GM12878 (cell line): Measurements from ENCODE around the gene SCRN2. TPM values are rescaled to one million over a fixed set of nuclear protein-coding genes. Genes with fewer than 3 reads are reported as not detected.

ENCODE experiments used
- ATAC-seq: fragments of 200-7000 bp; cut with Tn5 transposase; 3 replicates; pipeline ENCODE4 v1.9.1; 2020; ENCODE audit warnings: mild to moderate bottlenecking, moderate library complexity
- BruUV-seq: library from RNA; stranded (reverse); fragments of 400-500 nt; replicated peaks from 2 replicates; lab custom pipeline; 2021; lab: Mats Ljungman, UMichigan
- CTCF ChIA-PET: fragments of 300-600 bp; sonication (Branson Sonifier 250); formaldehyde crosslinking; extraction: SDS; loops from one replicate; lab custom pipeline; 2021; ENCODE audit warnings: inconsistent platforms; lab: Yijun Ruan, JAX
- POLR2A ChIA-PET: fragments of 350-600 bp; formaldehyde crosslinking; extraction: SDS; loops from one replicate; lab custom pipeline; 2021; ENCODE audit warnings: inconsistent platforms; lab: Charles Lee
- RAD21 ChIA-PET: fragments of 300-600 bp; sonication (Branson Sonifier 250); formaldehyde crosslinking; loops from one replicate; lab custom pipeline; 2023; ENCODE audit warnings: antibody characterized with exemption; ENCODE audit not compliant: unreplicated experiment; lab: Charles Lee
- SMC1A ChIA-PET: fragments of 300-600 bp; sonication (Branson Sonifier 250); formaldehyde crosslinking; loops from one replicate; lab custom pipeline; 2023; ENCODE audit not compliant: unreplicated experiment, uncharacterized antibody; lab: Charles Lee
- DNase-seq: peaks from one replicate; pipeline ENCODE4 v3.0.0-alpha.2; 2011; ENCODE audit warnings: low read depth, low spot score
- FAIRE-seq: peaks from 3 replicates; lab custom pipeline; 2011; peaks lifted over from hg19 to GRCh38; lab: Jason Lieb, UNC
- H2AFZ ChIP-seq: 2 replicates; pipeline ENCODE4 v1.6.0; 2011; ENCODE audit warnings: low read depth, low read length, control low read depth; ENCODE audit not compliant: control insufficient read depth
- H3K27ac ChIP-seq: 2 replicates; pipeline ENCODE4 v1.5.1; 2011; ENCODE audit warnings: control low read depth; ENCODE audit not compliant: control insufficient read depth, insufficient read depth
- H3K27me3 ChIP-seq, 2 experiments: replicated peaks in 1 of 2; 2 replicates each; pipeline versions ENCODE4 v1.6.0 to v1.6.1; 2011; ENCODE audit warnings: low read length in 1 of 2; ENCODE audit not compliant: control insufficient read depth in 2 of 2, insufficient read depth in 2 of 2
- H3K36me3 ChIP-seq, 2 experiments: 2 replicates each; pipeline ENCODE4 v1.5.1; 2011; ENCODE audit warnings: low read length in 1 of 2; ENCODE audit not compliant: control insufficient read depth in 2 of 2, insufficient read depth in 2 of 2
- H3K4me1 ChIP-seq: 2 replicates; pipeline ENCODE4 v1.6.1; 2011; ENCODE audit warnings: mild to moderate bottlenecking, low read length, moderate library complexity, mixed read lengths; ENCODE audit not compliant: control insufficient read depth, insufficient read depth
- H3K4me2 ChIP-seq: 2 replicates; pipeline ENCODE4 v1.6.0; 2011; ENCODE audit warnings: control low read depth; ENCODE audit not compliant: control insufficient read depth, insufficient read depth
- H3K4me3 ChIP-seq: fragments of 200-600 bp; sonication (generic); 2 replicates; pipeline ENCODE4 v1.5.1; 2016
- H3K79me2 ChIP-seq: 2 replicates; pipeline ENCODE4 v1.6.0; 2011; ENCODE audit warnings: low read length; ENCODE audit not compliant: control insufficient read depth, insufficient read depth
- H3K9ac ChIP-seq: 2 replicates; pipeline ENCODE4 v1.8.0; 2011; ENCODE audit warnings: low read length, control low read depth, mixed read lengths; ENCODE audit not compliant: control insufficient read depth, insufficient read depth
- H3K9me3 ChIP-seq: replicated peaks from 3 replicates; pipeline ENCODE4 v1.5.1; 2011; ENCODE audit warnings: mild to moderate bottlenecking, low read length; ENCODE audit not compliant: control insufficient read depth, insufficient read depth
- H4K20me1 ChIP-seq: 2 replicates; pipeline ENCODE4 v1.6.0; 2011; ENCODE audit not compliant: control insufficient read depth, insufficient read depth
- BCLAF1 ChIP-seq: fragments of 450-650 bp; IDR thresholded peaks from 2 replicates; pipeline ENCODE4 v1.6.1; 2017; ENCODE audit warnings: antibody characterized with exemption, mild to moderate bottlenecking, moderate library complexity
- EGR1 ChIP-seq, 2 experiments: IDR thresholded peaks; 1 replicate in 1 of 2; 2 replicates in 1 of 2; pipeline ENCODE4 v1.6.1; 2011 to 2012; ENCODE audit warnings: low read depth in 2 of 2, low read length in 2 of 2, borderline replicate concordance in 1 of 2, mild to moderate bottlenecking in 1 of 2, moderate library complexity in 1 of 2
- FOS ChIP-seq: IDR thresholded peaks from 3 replicates; pipeline ENCODE4 v1.6.1; 2011; ENCODE audit warnings: borderline replicate concordance; ENCODE audit not compliant: insufficient read length; ENCODE audit errors: extremely low read depth
- HDGF ChIP-seq: fragments of 450-650 bp; IDR thresholded peaks from 2 replicates; pipeline ENCODE4 v1.6.1; 2016; ENCODE audit warnings: antibody characterized with exemption
- KDM1A ChIP-seq: fragments of 200-600 bp; sonication (generic); IDR thresholded peaks from 2 replicates; pipeline ENCODE4 v1.6.1; 2016; ENCODE audit warnings: borderline replicate concordance
- LARP7 ChIP-seq: fragments of 450-650 bp; IDR thresholded peaks from 2 replicates; pipeline ENCODE4 v1.6.1; 2017; ENCODE audit warnings: mild to moderate bottlenecking
- MTA2 ChIP-seq: fragments of 450-650 bp; IDR thresholded peaks from 2 replicates; pipeline ENCODE4 v1.6.1; 2016; ENCODE audit warnings: low read depth, mild to moderate bottlenecking, moderate library complexity
- POLR2AphosphoS5 ChIP-seq: IDR thresholded peaks from 2 replicates; pipeline ENCODE4 v1.6.1; 2011; ENCODE audit warnings: mild to moderate bottlenecking, low read length, inconsistent platforms
- RCOR1 ChIP-seq: conservative IDR thresholded peaks from 2 replicates; pipeline ENCODE4 v1.6.1; 2012; ENCODE audit warnings: low read depth, low read length, improper control_type of control experiment
- SPI1 ChIP-seq: IDR thresholded peaks from 2 replicates; pipeline ENCODE4 v1.6.1; 2011; ENCODE audit warnings: low read depth, mild to moderate bottlenecking, low read length, moderate library complexity, borderline replicate concordance; ENCODE audit not compliant: insufficient read depth
- SREBF1 ChIP-seq: IDR thresholded peaks from 2 replicates; pipeline ENCODE4 v1.6.1; 2012; ENCODE audit warnings: mild to moderate bottlenecking, low read length
- STAT1 ChIP-seq: fragments of 450-650 bp; conservative IDR thresholded peaks from 2 replicates; pipeline ENCODE4 v1.6.1; 2014; ENCODE audit warnings: antibody characterized with exemption, mild to moderate bottlenecking
- TARDBP ChIP-seq: IDR thresholded peaks from 2 replicates; pipeline ENCODE4 v1.6.1; 2016; ENCODE audit warnings: borderline replicate concordance
- ZNF274 ChIP-seq: IDR thresholded peaks from one replicate; pipeline ENCODE4 v1.8.0; 2011; ENCODE audit not compliant: insufficient read length, insufficient read depth
- WGBS: methylation state at CpG from one replicate; pipeline ENCODE4 v1.1.6; 2016; ENCODE audit warnings: low lambda C conversion rate; ENCODE audit not compliant: insufficient replicate concordance, insufficient coverage; ENCODE audit errors: missing lambda C conversion rate; 5-methylcytosine and 5-hydroxymethylcytosine counted together
- in situ Hi-C: fragments of 300-500 bp; cut with MboI; formaldehyde crosslinking; loops from 9 replicates; pipeline ENCODE4 v1.14.3; 2018; ENCODE audit warnings: mixed read lengths
- intact Hi-C: fragments of 100-400 bp; cut with micrococcal nuclease; formaldehyde crosslinking; loops from one replicate; pipeline ENCODE4 v1.14.2; 2022; ENCODE audit not compliant: unreplicated experiment
- polyA plus RNA-seq, 11 experiments: library from polyadenylated mRNA; depleted of rRNA in 4 of 11; unstranded in 6 of 11; stranded (reverse) in 5 of 11; fragments of >200 nt; fragmentation: Nextera tagmentation in 4 of 11; fragmentation: Illumina TruSeq in 1 of 11; extraction: Ambion mirVana in 4 of 11; extraction: Trizol in 1 of 11; gene quantifications; 1 replicate in 1 of 11; 2 replicates in 10 of 11; pipeline versions ENCODE4 v1.2.1 to v1.2.3, GENCODE V29; 2011 to 2016; ENCODE audit warnings: inconsistent platforms in 2 of 11, missing spikeins in 2 of 11, low read depth in 1 of 11
- total RNA-seq, 4 experiments: library from RNA; depleted of rRNA in 3 of 4; stranded (reverse); fragments of >200 nt in 3 of 4; fragmentation: Illumina TruSeq in 1 of 4; extraction: Trizol in 1 of 4; gene quantifications; 2 replicates each; pipeline versions ENCODE4 v1.2.1 to v1.2.3, GENCODE V29; 2013 to 2021

Gene SCRN2
- total and polyA plus RNA-seq, 10 of the 15 experiments (the other 5 are each of a cell fraction or from before 2014, with no cell fraction given): 0.34 to 33.3 (median 20.1) TPM

- no peak overlapping the region for H2AFZ ChIP-seq
- intact Hi-C loops: no loop called here
- ChIA-PET RAD21 (interaction anchor here (1.3 to 1.4 kb wide), 3 partner anchors 9 to 39 kb away, joined by 3 to 4 read pairs (median 4); no protein-coding TSS in a partner anchor), SMC1A (interaction anchor here (0.8 to 13.1 kb wide), 2 partner anchors 9 to 37 kb away, joined by 3 to 231 read pairs; partner anchors contain the start of gene SP2), CTCF (interaction anchor here (0.6 to 1.6 kb wide), 5 partner anchors 9 to 38 kb away, joined by 3 to 5 read pairs (median 3); partner anchors contain the start of gene SCRN2), POLR2A (no interaction called here)
- H4K20me1 ChIP-seq: no peaks in the 10 kb centered on the region
- peak overlapping the region; percentile 61; the same call in 1 of the 2 replicates for H3K4me2 ChIP-seq
- no peak for DNase-seq
- in situ Hi-C loops: no loop called here
- FAIRE-seq: no peak
- H3K27me3 ChIP-seq: peaks cover 25 to 57% of the 10 kb centered on the region in 2 experiments
- BruUV-seq: no TSS peak
- no peaks in the 10 kb centered on the region for H3K79me2 ChIP-seq
- no peak overlapping the region for H3K27ac ChIP-seq
- no peak overlapping the region for H3K9ac ChIP-seq
- H3K4me3 ChIP-seq: no peak overlapping the region
- TF ChIP-seq ZNF274 (no peak), BCLAF1 (no peak), MTA2 (no peak), SREBF1 (no peak), STAT1 (no peak), EGR1 (IDR thresholded peaks at IDR 0.05; ENCODE audit: borderline replicate concordance in 1 of 2, low read depth in 2 of 2, low read length in 2 of 2) (no peak), SPI1 (no peak), KDM1A (no peak), POLR2AphosphoS5 (no peak), TARDBP (no peak), FOS (no peak), RCOR1 (no peak), LARP7 (no peak), HDGF (no peak)
- peaks cover 5% of the 10 kb centered on the region for H3K4me1 ChIP-seq
- no peak for ATAC-seq
- WGBS: 15% methylated on average over 9 of the region's 11 CpGs
- no peaks in the 10 kb centered on the region for H3K36me3 ChIP-seq
- no peaks in the 10 kb centered on the region for H3K9me3 ChIP-seq
These were observed 10.7 kb upstream of the SCRN2 start for GRCh38 chr17:47851764-47852112.
